Measurements from ENCODE around the gene VPS9D1. TPM values are rescaled to one million over a fixed set of nuclear protein-coding genes. Genes with fewer than 3 reads are reported as not detected.

VPS9D1 gene
- polyA plus RNA-seq, 3 donors, result 1.2 to 29.7 (median 1.6) TPM

GRCh38 chr16:89687092-89687940, 33.4 kb downstream of the VPS9D1 start:
- Histone ChIP-seq H3K36me3 (replicated peaks in 1 of 2; ENCODE audit: control insufficient read depth in 1 of 2, insufficient read depth in 2 of 2, low read length in 2 of 2) (peaks cover 22 to 34% of the 10 kb centered on the region in 2 donors), H3K4me1 (ENCODE audit: control insufficient read depth in 1 of 2, insufficient read depth in 2 of 2, low read length in 2 of 2) (peaks cover 10 to 17% of the 10 kb centered on the region in 2 donors), H3K4me2 (replicated peaks; ENCODE audit: extremely low read depth, low read length, poor library complexity, severe bottlenecking) (peak overlapping the region; percentile 99), H3K4me3 (replicated peaks in 1 of 3; ENCODE audit: low read depth in 2 of 3, low read length in 3 of 3) (peak overlapping the region; percentile 78 to 97 (median 89)), H2AFZ (ENCODE audit: insufficient read depth, low read depth, low read length, poor library complexity, severe bottlenecking) (peak overlapping the region; percentile 94), H3K79me2 (ENCODE audit: insufficient read depth, low read length) (peaks cover 25% of the 10 kb centered on the region), H3K9ac (ENCODE audit: insufficient read depth, low read length, poor library complexity, severe bottlenecking) (peak overlapping the region; percentile 72), H3K27ac (ENCODE audit: low read depth in 1 of 2, low read length in 2 of 2) (peak overlapping the region in 1 of 2 donors; percentile 44), H4K20me1 (ENCODE audit: insufficient read depth, low read length) (no peaks in the 10 kb centered on the region), H3K9me3 (replicated peaks in 1 of 2; ENCODE audit: control insufficient read depth in 1 of 2, insufficient read depth in 1 of 2, low read length in 2 of 2) (peaks cover 0 to 17% of the 10 kb centered on the region in 2 donors), H3K27me3 (ENCODE audit: control insufficient read depth in 2 of 2, insufficient read depth in 2 of 2, low read length in 2 of 2) (no peaks in the 10 kb centered on the region)
- peaks cover 9% of the 10 kb centered on the region for H3K4me1 Mint-ChIP-seq
- no peak for DNase-seq
- H3K27me3 Mint-ChIP-seq (ENCODE audit: low read depth in 3 of 3), result peaks cover 0 to 2% (median 0%) of the 10 kb centered on the region in 3 donors
- no peak for TF ChIP-seq CTCF (IDR thresholded peaks at IDR 0.05)
- H3K27ac Mint-ChIP-seq, result peak overlapping the region in 5 of 7 donors; percentile 21 to 85 (median 45)
- intact Hi-C loops (cut with micrococcal nuclease), result no loop called here
- peaks cover 18 to 32% of the 10 kb centered on the region in 2 donors for H3K36me3 Mint-ChIP-seq
- 24% methylated on average over 39 of the region's 42 CpGs for WGBS (ENCODE audit: insufficient coverage)
- peak overlapping the region; percentile 89 to 92 for H3K4me3 Mint-ChIP-seq
- peaks cover 8 to 23% (median 13%) of the 10 kb centered on the region in 7 donors for H3K9me3 Mint-ChIP-seq

DNA sequence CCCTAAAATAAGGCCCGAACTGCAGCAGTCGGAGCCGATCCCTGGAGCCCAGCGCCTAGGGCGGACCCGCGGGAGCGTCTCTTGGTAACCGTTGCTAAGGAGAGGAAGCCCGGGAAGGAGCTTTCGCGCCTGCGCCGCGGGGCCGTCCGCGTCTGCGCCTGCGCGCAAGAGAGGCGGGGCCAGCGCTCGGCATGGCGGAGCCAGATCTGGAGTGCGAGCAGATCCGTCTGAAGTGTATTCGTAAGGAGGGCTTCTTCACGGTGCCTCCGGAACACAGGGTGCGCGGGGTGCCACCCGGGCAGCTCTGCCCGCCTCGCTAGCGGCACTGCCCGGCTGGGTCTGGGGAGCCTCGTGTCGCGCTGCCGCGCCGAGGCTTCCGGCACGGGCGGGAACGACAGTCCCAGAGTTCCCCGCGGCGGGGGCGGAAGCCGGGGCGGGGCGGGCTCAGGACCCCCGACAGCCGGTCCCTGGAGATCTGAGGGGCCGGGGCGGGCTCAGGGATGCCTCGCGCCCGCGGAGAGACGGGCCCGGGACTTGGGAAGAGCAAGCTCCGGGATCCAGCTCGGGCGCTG, 34.1 kb downstream of the VPS9D1 start, which contains the start of gene CDK10:
TSS of gene CDK10 (plus strand) at position 170 of the 572 bp plus-strand sequence. CDS start at position 192, 22 bp downstream.
- H3K36me3 ChIP-seq (replicated peaks in 1 of 2; ENCODE audit: control insufficient read depth in 1 of 2, insufficient read depth in 2 of 2, low read length in 2 of 2), result peaks cover 15 to 27% of the 10 kb centered on the region in 2 donors
- no peaks in the 10 kb centered on the region for H4K20me1 ChIP-seq (ENCODE audit: insufficient read depth, low read length)
- H3K9ac ChIP-seq (ENCODE audit: insufficient read depth, low read length, poor library complexity, severe bottlenecking), result peak within 1 kb of the TSS; percentile 72
- no peak for TF ChIP-seq CTCF (IDR thresholded peaks at IDR 0.05)
- H3K4me1 ChIP-seq (ENCODE audit: control insufficient read depth in 1 of 2, insufficient read depth in 2 of 2, low read length in 2 of 2), result peaks cover 10 to 17% of the 10 kb centered on the region in 2 donors
- peaks cover 16 to 25% of the 10 kb centered on the region in 2 donors for H3K36me3 Mint-ChIP-seq
- peak within 1 kb of the TSS; percentile 99 for H3K4me2 ChIP-seq (replicated peaks; ENCODE audit: extremely low read depth, low read length, poor library complexity, severe bottlenecking)
- H3K27me3 Mint-ChIP-seq (ENCODE audit: low read depth in 3 of 3), result peaks cover 0 to 2% (median 0%) of the 10 kb centered on the region in 3 donors
- peaks cover 9% of the 10 kb centered on the region for H3K4me1 Mint-ChIP-seq
- under 1% methylated on average over 67 of the region's 67 CpGs for WGBS (ENCODE audit: insufficient coverage)
- peak within 1 kb of the TSS; percentile 64 to 89 (median 76) for H3K27ac Mint-ChIP-seq
- peak within 1 kb of the TSS; percentile 78 to 97 (median 89) for H3K4me3 ChIP-seq (replicated peaks in 1 of 3; ENCODE audit: low read depth in 2 of 3, low read length in 3 of 3)
- peak; percentile 82 to 88 (median 82) for DNase-seq
- H2AFZ ChIP-seq (ENCODE audit: insufficient read depth, low read depth, low read length, poor library complexity, severe bottlenecking), result peak within 1 kb of the TSS; percentile 94
- peak within 1 kb of the TSS in 1 of 2 donors; percentile 44 for H3K27ac ChIP-seq (ENCODE audit: low read depth in 1 of 2, low read length in 2 of 2)
- H3K27me3 ChIP-seq (ENCODE audit: control insufficient read depth in 2 of 2, insufficient read depth in 2 of 2, low read length in 2 of 2), result no peaks in the 10 kb centered on the region
- peaks cover 25% of the 10 kb centered on the region for H3K79me2 ChIP-seq (ENCODE audit: insufficient read depth, low read length)
- peaks cover 0 to 17% of the 10 kb centered on the region in 2 donors for H3K9me3 ChIP-seq (replicated peaks in 1 of 2; ENCODE audit: control insufficient read depth in 1 of 2, insufficient read depth in 1 of 2, low read length in 2 of 2)
- H3K9me3 Mint-ChIP-seq, result peaks cover 10 to 25% (median 15%) of the 10 kb centered on the region in 7 donors
- peak within 1 kb of the TSS; percentile 89 to 92 for H3K4me3 Mint-ChIP-seq
- intact Hi-C loops (cut with micrococcal nuclease), result no loop called here

All from CD14-positive monocyte (primary cell).